Effector memory CD4-positive, alpha-beta T cell (primary cell): Measurements from ENCODE around the gene LBHD1.

ENCODE experiments used
- DNase-seq, 3 donors: peaks; one replicate each; pipeline ENCODE4 v3.0.0-alpha.2; 2020
- H3K27ac ChIP-seq: 2 replicates; pipeline ENCODE4 v1.7.0; 2013; ENCODE audit warnings: mild to moderate bottlenecking, low read length, moderate library complexity; ENCODE audit not compliant: insufficient read depth, poor library complexity, severe bottlenecking
- H3K27me3 ChIP-seq: replicated peaks from 2 replicates; pipeline ENCODE4 v1.7.0; 2013; ENCODE audit warnings: mild to moderate bottlenecking, low read length; ENCODE audit not compliant: insufficient read depth, control insufficient read depth, poor library complexity, severe bottlenecking
- H3K36me3 ChIP-seq: 2 replicates; pipeline ENCODE4 v1.7.0; 2013; ENCODE audit warnings: mild to moderate bottlenecking, low read length, moderate library complexity; ENCODE audit not compliant: control insufficient read depth, insufficient read depth
- H3K4me1 ChIP-seq: 2 replicates; pipeline ENCODE4 v1.7.0; 2013; ENCODE audit warnings: low read length, mild to moderate bottlenecking; ENCODE audit not compliant: control insufficient read depth, insufficient read depth, poor library complexity, severe bottlenecking
- H3K4me3 ChIP-seq: 2 replicates; pipeline ENCODE4 v1.7.0; 2013; ENCODE audit warnings: low read length, low read depth, mild to moderate bottlenecking; ENCODE audit not compliant: insufficient read depth, poor library complexity, severe bottlenecking
- H3K9me3 ChIP-seq: 2 replicates; pipeline ENCODE4 v1.7.0; 2013; ENCODE audit warnings: mild to moderate bottlenecking, low read length, moderate library complexity; ENCODE audit not compliant: control insufficient read depth

LBHD1 gene

GRCh38 chr11:62647609-62648005, 24.5 kb downstream of the LBHD1 start:
- Histone ChIP-seq H3K4me1 (peaks cover 12% of the 10 kb centered on the region), H3K36me3 (peaks cover 19% of the 10 kb centered on the region), H3K4me3 (no peak overlapping the region), H3K27ac (no peak overlapping the region), H3K9me3 (no peaks in the 10 kb centered on the region), H3K27me3 (no peaks in the 10 kb centered on the region)
- no peak for DNase-seq

GRCh38 chr11:62646825-62647608, 25.1 kb downstream of the LBHD1 start:
- Histone ChIP-seq H3K4me3 (no peak overlapping the region), H3K27me3 (no peaks in the 10 kb centered on the region), H3K4me1 (peaks cover 12% of the 10 kb centered on the region), H3K36me3 (peaks cover 22% of the 10 kb centered on the region), H3K9me3 (no peaks in the 10 kb centered on the region), H3K27ac (peak overlapping the region; percentile 6)
- no peak for DNase-seq

- H3K27me3 ChIP-seq: no peaks in the 10 kb centered on the region
- H3K4me1 ChIP-seq: peaks cover 7% of the 10 kb centered on the region
- peaks cover 22% of the 10 kb centered on the region for H3K36me3 ChIP-seq
- H3K27ac ChIP-seq: peak within 1 kb of the TSS; percentile 93
- DNase-seq: peak; percentile 96 to 98 (median 97)
- no peaks in the 10 kb centered on the region for H3K9me3 ChIP-seq
- peak within 1 kb of the TSS; percentile 74 for H3K4me3 ChIP-seq
Measured at GRCh38 chr11:62645946-62646824, 25.9 kb downstream of the LBHD1 start, which contains the start of gene GANAB. Gene GANAB, minus strand, starts transcription at chr11:62646613. Its CDS starts 14 bp downstream, at chr11:62646599.

- Histone ChIP-seq H3K4me3 (peak overlapping the region; percentile 74), H3K27me3 (no peaks in the 10 kb centered on the region), H3K4me1 (peaks cover 7% of the 10 kb centered on the region), H3K9me3 (no peaks in the 10 kb centered on the region), H3K27ac (peak overlapping the region; percentile 93), H3K36me3 (peaks cover 22% of the 10 kb centered on the region)
- no peak for DNase-seq
Measured at GRCh38 chr11:62645671-62645945, 26.5 kb downstream of the LBHD1 start.

GRCh38 chr11:62644220-62644619, 27.8 kb downstream of the LBHD1 start:
- H3K9me3 ChIP-seq: no peaks in the 10 kb centered on the region
- H3K27me3 ChIP-seq: no peaks in the 10 kb centered on the region
- DNase-seq: no peak
- H3K4me3 ChIP-seq: no peak overlapping the region
- H3K36me3 ChIP-seq: peaks cover 19% of the 10 kb centered on the region
- peaks cover 7% of the 10 kb centered on the region for H3K4me1 ChIP-seq
- no peak overlapping the region for H3K27ac ChIP-seq

GRCh38 chr11:62632492-62632891, 39.6 kb downstream of the LBHD1 start:
- no peaks in the 10 kb centered on the region for H3K27me3 ChIP-seq
- no peaks in the 10 kb centered on the region for H3K9me3 ChIP-seq
- H3K36me3 ChIP-seq: peaks cover 76% of the 10 kb centered on the region
- no peak overlapping the region for H3K4me3 ChIP-seq
- no peak overlapping the region for H3K27ac ChIP-seq
- H3K4me1 ChIP-seq: peaks cover 4% of the 10 kb centered on the region
- DNase-seq: no peak

GRCh38 chr11:62627713-62628112, 44.4 kb downstream of the LBHD1 start:
- DNase-seq: no peak
- H3K27ac ChIP-seq: no peak overlapping the region
- H3K9me3 ChIP-seq: no peaks in the 10 kb centered on the region
- H3K4me1 ChIP-seq: no peaks in the 10 kb centered on the region
- no peaks in the 10 kb centered on the region for H3K27me3 ChIP-seq
- no peak overlapping the region for H3K4me3 ChIP-seq
- H3K36me3 ChIP-seq: peaks cover 67% of the 10 kb centered on the region

GRCh38 chr11:62622476-62623089, 49.5 kb downstream of the LBHD1 start:
- peaks cover 10% of the 10 kb centered on the region for H3K4me1 ChIP-seq
- no peak for DNase-seq
- no peaks in the 10 kb centered on the region for H3K9me3 ChIP-seq
- no peak overlapping the region for H3K4me3 ChIP-seq
- no peaks in the 10 kb centered on the region for H3K27me3 ChIP-seq
- H3K27ac ChIP-seq: peak overlapping the region; percentile 82
- peaks cover 18% of the 10 kb centered on the region for H3K36me3 ChIP-seq

GRCh38 chr11:62621567-62622470, 50.2 kb downstream of the LBHD1 start, which contains the start of gene B3GAT3:
Gene B3GAT3, minus strand, starts transcription at chr11:62621986. Its CDS starts 39 bp downstream, at chr11:62621947.
- Histone ChIP-seq H3K9me3 (no peaks in the 10 kb centered on the region), H3K27ac (peak within 1 kb of the TSS; percentile 82), H3K4me1 (peaks cover 10% of the 10 kb centered on the region), H3K27me3 (no peaks in the 10 kb centered on the region), H3K4me3 (peak within 1 kb of the TSS; percentile 69), H3K36me3 (peaks cover 21% of the 10 kb centered on the region)
- DNase-seq: peak; percentile 96 to 98 (median 98)
